Measurements from ENCODE around the gene ENOX1.

The ENOX1 gene

GRCh38 chr13:43518833-43519232, 267.9 kb downstream of the ENOX1 start:
- H3K27me3 ChIP-seq (ENCODE audit: insufficient read depth, low read length): no peaks in the 10 kb centered on the region
- no peaks in the 10 kb centered on the region for H3K4me1 ChIP-seq (ENCODE audit: insufficient read depth, low read length)
- H3K36me3 ChIP-seq (ENCODE audit: insufficient read depth, low read length): no peaks in the 10 kb centered on the region
- H3K4me3 ChIP-seq (ENCODE audit: low read length): no peak overlapping the region
- peaks cover under 1% of the 10 kb centered on the region for H3K9me3 ChIP-seq (ENCODE audit: low read length)
- H2AFZ ChIP-seq (ENCODE audit: low read depth, low read length): no peak overlapping the region

GRCh38 chr13:43516401-43516833, 270.4 kb downstream of the ENOX1 start:
- no peak overlapping the region for H2AFZ ChIP-seq (ENCODE audit: low read depth, low read length)
- H3K36me3 ChIP-seq (ENCODE audit: insufficient read depth, low read length): no peaks in the 10 kb centered on the region
- H3K4me3 ChIP-seq (ENCODE audit: low read length): no peak overlapping the region
- H3K9me3 ChIP-seq (ENCODE audit: low read length): no peaks in the 10 kb centered on the region
- no peaks in the 10 kb centered on the region for H3K4me1 ChIP-seq (ENCODE audit: insufficient read depth, low read length)
- no peaks in the 10 kb centered on the region for H3K27me3 ChIP-seq (ENCODE audit: insufficient read depth, low read length)

GRCh38 chr13:43515531-43515930, 271.2 kb downstream of the ENOX1 start:
- Histone ChIP-seq H3K4me1 (ENCODE audit: insufficient read depth, low read length) (no peaks in the 10 kb centered on the region), H3K36me3 (ENCODE audit: insufficient read depth, low read length) (no peaks in the 10 kb centered on the region), H3K9me3 (ENCODE audit: low read length) (no peaks in the 10 kb centered on the region), H3K27me3 (ENCODE audit: insufficient read depth, low read length) (no peaks in the 10 kb centered on the region), H2AFZ (ENCODE audit: low read depth, low read length) (no peak overlapping the region), H3K4me3 (ENCODE audit: low read length) (no peak overlapping the region)

- no peak overlapping the region for H3K4me3 ChIP-seq (ENCODE audit: low read length)
- no peaks in the 10 kb centered on the region for H3K36me3 ChIP-seq (ENCODE audit: insufficient read depth, low read length)
- no peaks in the 10 kb centered on the region for H3K9me3 ChIP-seq (ENCODE audit: low read length)
- no peak overlapping the region for H2AFZ ChIP-seq (ENCODE audit: low read depth, low read length)
- no peaks in the 10 kb centered on the region for H3K27me3 ChIP-seq (ENCODE audit: insufficient read depth, low read length)
- H3K4me1 ChIP-seq (ENCODE audit: insufficient read depth, low read length): no peaks in the 10 kb centered on the region
These were observed 272.5 kb downstream of the ENOX1 start for GRCh38 chr13:43514311-43514710.

- Histone ChIP-seq H3K27me3 (ENCODE audit: insufficient read depth, low read length) (no peaks in the 10 kb centered on the region), H3K36me3 (ENCODE audit: insufficient read depth, low read length) (no peaks in the 10 kb centered on the region), H3K4me3 (ENCODE audit: low read length) (no peak overlapping the region), H2AFZ (ENCODE audit: low read depth, low read length) (no peak overlapping the region), H3K9me3 (ENCODE audit: low read length) (no peaks in the 10 kb centered on the region), H3K4me1 (ENCODE audit: insufficient read depth, low read length) (no peaks in the 10 kb centered on the region)
These were observed 274.6 kb downstream of the ENOX1 start for GRCh38 chr13:43512221-43512620.

DNA sequence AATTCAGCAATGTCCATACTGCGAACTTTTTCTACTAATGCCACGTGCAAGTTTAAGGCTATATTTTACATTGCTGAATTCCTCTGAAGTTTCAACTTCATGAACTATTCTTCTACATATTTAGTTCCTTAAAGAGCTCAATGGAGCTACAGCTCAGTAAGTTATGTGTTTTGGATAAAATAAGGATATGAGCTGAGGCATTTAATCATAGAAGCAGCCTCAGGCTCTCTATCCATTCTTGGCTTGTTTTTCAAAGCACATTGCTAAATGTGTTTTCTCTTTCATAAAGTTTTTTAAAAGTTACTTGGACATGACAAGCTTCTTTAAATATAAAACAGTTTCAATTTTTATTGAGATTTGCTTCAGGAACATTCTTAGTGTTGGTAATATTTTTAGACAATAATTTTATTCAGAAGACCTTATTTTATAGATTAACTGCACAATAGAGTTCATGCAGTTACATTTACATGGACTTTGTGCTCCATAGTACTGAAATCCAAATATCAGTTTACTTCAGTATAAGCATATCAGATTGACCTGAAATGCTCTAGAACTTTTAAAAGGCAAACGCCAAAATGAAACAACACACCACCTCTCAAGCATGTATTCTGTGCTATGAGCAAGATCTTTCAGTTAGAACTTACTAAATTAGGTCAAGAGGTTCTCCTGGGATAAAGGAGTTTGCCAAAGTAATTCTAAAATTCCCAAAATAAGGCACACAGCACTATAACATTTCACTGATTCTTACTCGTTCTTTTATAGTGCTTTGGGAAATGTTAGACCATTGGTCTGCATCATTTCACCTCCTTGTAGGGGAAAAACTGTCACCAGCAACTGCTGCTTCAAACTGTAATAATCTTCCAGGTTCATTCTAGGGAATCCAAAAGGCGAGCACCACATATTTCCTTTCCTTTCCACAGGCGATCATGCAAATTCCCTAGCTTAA, 275.5 kb downstream of the ENOX1 start:
- Histone ChIP-seq H3K4me3 (ENCODE audit: low read length) (no peak overlapping the region), H3K27me3 (ENCODE audit: insufficient read depth, low read length) (no peaks in the 10 kb centered on the region), H3K4me1 (ENCODE audit: insufficient read depth, low read length) (no peaks in the 10 kb centered on the region), H2AFZ (ENCODE audit: low read depth, low read length) (no peak overlapping the region), H3K9me3 (ENCODE audit: low read length) (no peaks in the 10 kb centered on the region), H3K36me3 (ENCODE audit: insufficient read depth, low read length) (no peaks in the 10 kb centered on the region)

- Histone ChIP-seq H3K9me3 (ENCODE audit: low read length) (no peaks in the 10 kb centered on the region), H3K27me3 (ENCODE audit: insufficient read depth, low read length) (no peaks in the 10 kb centered on the region), H3K4me1 (ENCODE audit: insufficient read depth, low read length) (no peaks in the 10 kb centered on the region), H3K36me3 (ENCODE audit: insufficient read depth, low read length) (no peaks in the 10 kb centered on the region), H2AFZ (ENCODE audit: low read depth, low read length) (no peak overlapping the region), H3K4me3 (ENCODE audit: low read length) (no peak overlapping the region)
These were observed 291.0 kb downstream of the ENOX1 start for GRCh38 chr13:43495732-43496131.

- Histone ChIP-seq H3K9me3 (ENCODE audit: low read length) (no peaks in the 10 kb centered on the region), H2AFZ (ENCODE audit: low read depth, low read length) (no peak overlapping the region), H3K4me3 (ENCODE audit: low read length) (no peak overlapping the region), H3K4me1 (ENCODE audit: insufficient read depth, low read length) (no peaks in the 10 kb centered on the region), H3K36me3 (ENCODE audit: insufficient read depth, low read length) (no peaks in the 10 kb centered on the region), H3K27me3 (ENCODE audit: insufficient read depth, low read length) (no peaks in the 10 kb centered on the region)
These were observed 292.6 kb downstream of the ENOX1 start for GRCh38 chr13:43494206-43494605.

- H3K9me3 ChIP-seq (ENCODE audit: low read length): no peaks in the 10 kb centered on the region
- no peaks in the 10 kb centered on the region for H3K4me1 ChIP-seq (ENCODE audit: insufficient read depth, low read length)
- H3K36me3 ChIP-seq (ENCODE audit: insufficient read depth, low read length): no peaks in the 10 kb centered on the region
- no peak overlapping the region for H2AFZ ChIP-seq (ENCODE audit: low read depth, low read length)
- H3K4me3 ChIP-seq (ENCODE audit: low read length): no peak overlapping the region
- no peaks in the 10 kb centered on the region for H3K27me3 ChIP-seq (ENCODE audit: insufficient read depth, low read length)
These were observed 293.2 kb downstream of the ENOX1 start for GRCh38 chr13:43493496-43494000.

DNA sequence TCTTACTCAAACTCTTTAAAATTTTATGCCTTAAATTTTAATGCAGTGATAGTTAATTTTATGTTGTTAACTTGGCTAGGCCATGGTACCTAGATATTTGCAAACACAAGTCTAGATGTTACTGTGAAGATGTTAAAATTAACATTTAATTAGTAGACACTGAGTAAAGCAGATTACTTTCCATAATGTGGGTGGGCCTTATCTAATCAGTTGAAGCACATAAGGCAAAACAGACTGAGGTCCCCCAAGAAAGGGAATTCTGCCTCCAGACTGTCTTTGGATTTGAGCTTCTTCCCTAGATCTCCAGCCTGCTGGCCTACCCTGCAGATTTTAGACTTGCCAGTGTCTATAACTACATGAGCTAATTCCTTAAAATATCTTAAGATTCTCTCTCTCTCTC, 294.0 kb downstream of the ENOX1 start:
- H3K4me3 ChIP-seq (ENCODE audit: low read length): no peak overlapping the region

GRCh38 chr13:43492311-43492710, 294.5 kb downstream of the ENOX1 start:
- Histone ChIP-seq H3K36me3 (ENCODE audit: insufficient read depth, low read length) (no peaks in the 10 kb centered on the region), H2AFZ (ENCODE audit: low read depth, low read length) (no peak overlapping the region), H3K9me3 (ENCODE audit: low read length) (no peaks in the 10 kb centered on the region), H3K27me3 (ENCODE audit: insufficient read depth, low read length) (no peaks in the 10 kb centered on the region), H3K4me3 (ENCODE audit: low read length) (no peak overlapping the region), H3K4me1 (ENCODE audit: insufficient read depth, low read length) (no peaks in the 10 kb centered on the region)

More for the DNA sequence above, 294.0 kb downstream of the ENOX1 start:
- Histone ChIP-seq H3K27me3 (ENCODE audit: insufficient read depth, low read length) (no peaks in the 10 kb centered on the region), H3K36me3 (ENCODE audit: insufficient read depth, low read length) (no peaks in the 10 kb centered on the region), H3K9me3 (ENCODE audit: low read length) (no peaks in the 10 kb centered on the region), H2AFZ (ENCODE audit: low read depth, low read length) (no peak overlapping the region), H3K4me1 (ENCODE audit: insufficient read depth, low read length) (no peaks in the 10 kb centered on the region)

DNA sequence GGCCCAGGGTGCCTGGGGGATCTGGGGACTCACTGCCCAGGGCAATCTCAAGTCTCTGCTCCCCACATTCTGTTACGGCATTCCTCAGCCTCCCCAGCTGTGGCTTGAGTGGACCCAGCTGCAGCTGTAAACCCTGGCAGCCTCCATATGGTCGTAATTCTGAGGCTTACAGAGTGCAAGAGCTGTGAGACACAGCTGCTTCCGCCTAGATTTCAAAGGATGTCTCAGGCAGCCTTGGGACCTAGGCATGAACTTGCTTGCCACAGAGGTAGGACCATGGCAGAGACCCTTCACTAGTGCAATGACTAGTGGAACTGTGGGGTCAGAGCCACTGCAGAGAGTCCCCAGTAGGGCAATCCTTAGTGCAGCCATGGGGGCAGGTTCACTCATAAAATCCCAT, 297.5 kb downstream of the ENOX1 start:
- H2AFZ ChIP-seq (ENCODE audit: low read depth, low read length): no peak overlapping the region
- H3K27me3 ChIP-seq (ENCODE audit: insufficient read depth, low read length): no peaks in the 10 kb centered on the region
- H3K4me1 ChIP-seq (ENCODE audit: insufficient read depth, low read length): peaks cover 2% of the 10 kb centered on the region
- H3K36me3 ChIP-seq (ENCODE audit: insufficient read depth, low read length): no peaks in the 10 kb centered on the region
- no peak overlapping the region for H3K4me3 ChIP-seq (ENCODE audit: low read length)
- H3K9me3 ChIP-seq (ENCODE audit: low read length): no peaks in the 10 kb centered on the region

GRCh38 chr13:43487885-43488284, 298.9 kb downstream of the ENOX1 start:
- Histone ChIP-seq H3K4me3 (ENCODE audit: low read length) (no peak overlapping the region), H3K9me3 (ENCODE audit: low read length) (no peaks in the 10 kb centered on the region), H3K4me1 (ENCODE audit: insufficient read depth, low read length) (peaks cover 6% of the 10 kb centered on the region), H3K36me3 (ENCODE audit: insufficient read depth, low read length) (no peaks in the 10 kb centered on the region), H2AFZ (ENCODE audit: low read depth, low read length) (no peak overlapping the region), H3K27me3 (ENCODE audit: insufficient read depth, low read length) (no peaks in the 10 kb centered on the region)

Measured in neuron (in vitro differentiated cells).